Sigmoid colon (tissue), 7 donors: ENCODE results near the gene EPHA4. TPM values are rescaled to one million over a fixed set of nuclear protein-coding genes. Genes with fewer than 3 reads are reported as not detected.
A peak's percentile ranks its signal among the peaks of the same experiment; 100 is the strongest.

Source experiments
- DNase-seq: peaks from one replicate; pipeline ENCODE4 v3.0.0-alpha.2; 2019
- H3K27ac ChIP-seq, 4 donors: fragments of 200-600 bp; sonication (generic); one replicate each; pipeline ENCODE4 v1.5.1; 2016 to 2019; ENCODE audit warnings: mild to moderate bottlenecking in 1 of 4
- H3K27me3 ChIP-seq, 3 donors: fragments of 200-600 bp; sonication (generic); one replicate each; pipeline ENCODE4 v1.5.1; 2019; ENCODE audit warnings: mild to moderate bottlenecking in 1 of 3
- H3K36me3 ChIP-seq, 4 donors: fragments of 200-600 bp; sonication (generic); one replicate each; pipeline ENCODE4 v1.5.1; 2016 to 2019
- H3K4me1 ChIP-seq, 4 donors: fragments of 200-600 bp; sonication (generic); one replicate each; pipeline ENCODE4 v1.5.1; 2017 to 2019
- H3K4me3 ChIP-seq, 4 donors: fragments of 200-600 bp; sonication (generic); one replicate each; pipeline ENCODE4 v1.5.1; 2017 to 2019; ENCODE audit warnings: mild to moderate bottlenecking in 2 of 4, moderate library complexity in 1 of 4
- H3K9me3 ChIP-seq, 4 donors: fragments of 200-600 bp in 3 of 4; sonication (generic) in 3 of 4; one replicate each; pipeline versions ENCODE4 v1.5.1 to v1.6.1; 2013 to 2019
- CTCF ChIP-seq, 4 experiments: fragments of 450-650 bp in 3 of 4; fragments of 200-600 bp in 1 of 4; IDR thresholded peaks; one replicate each; pipeline ENCODE4 v1.5.1; 2016 to 2019; ENCODE audit warnings: antibody characterized with exemption in 4 of 4, mild to moderate bottlenecking in 3 of 4, moderate library complexity in 2 of 4
- EP300 ChIP-seq, 4 donors: sonication (generic); formaldehyde crosslinking; IDR thresholded peaks; one replicate each; pipeline ENCODE4 v1.6.1; 2017; ENCODE audit warnings: antibody characterized with exemption in 4 of 4
- POLR2A ChIP-seq, 2 donors: fragments of 450-650 bp; IDR thresholded peaks; one replicate each; pipeline ENCODE4 v1.6.1; 2016; ENCODE audit warnings: antibody characterized with exemption in 2 of 2, mild to moderate bottlenecking in 2 of 2, moderate library complexity in 2 of 2
- POLR2AphosphoS5 ChIP-seq, 4 donors: sonication (generic); formaldehyde crosslinking; IDR thresholded peaks; one replicate each; pipeline ENCODE4 v1.6.1; 2017; ENCODE audit warnings: antibody characterized with exemption in 4 of 4
- WGBS, 2 donors: extraction: QIAGEN DNeasy Blood & Tissue Kit; methylation state at CpG; one replicate each; pipeline ENCODE4 v1.1.7; 2013; 5-methylcytosine and 5-hydroxymethylcytosine counted together
- intact Hi-C: fragments of 100-400 bp; cut with DNase I; formaldehyde crosslinking; loops from one replicate; pipeline ENCODE4 v1.15.1; 2023
- polyA plus RNA-seq, 3 donors: library from polyadenylated mRNA; stranded (reverse); fragments of 200-250 nt; gene quantifications; one replicate each; pipeline ENCODE4 v1.2.3, GENCODE V29; 2013
- total RNA-seq, 4 donors: library from RNA; depleted of rRNA; stranded (reverse); fragments of >200 nt; gene quantifications; one replicate each; pipeline ENCODE4 v1.1.0, GENCODE V29; 2016
- donor health status: healthy with polysubstance abuse.
- donor health status: Bipolar disorder and iron deficiency.
- donor health status: healthy.

Gene EPHA4
- total and polyA plus RNA-seq, 7 donors: 1.2 to 50.7 (median 26.9) TPM

- no peaks in the 10 kb centered on the region for H3K27me3 ChIP-seq
- intact Hi-C loops: loop anchor here (5.0 kb wide), 1 partner anchor 34 kb away; no protein-coding TSS in a partner anchor
- peaks cover 0 to 50% (median 47%) of the 10 kb centered on the region in 4 donors for H3K4me1 ChIP-seq
- H3K4me3 ChIP-seq: no peak overlapping the region
- no peaks in the 10 kb centered on the region for H3K36me3 ChIP-seq
- no peaks in the 10 kb centered on the region for H3K9me3 ChIP-seq
- WGBS, 2 donors: 21 to 67% methylated on average over 6 of the region's 6 CpGs
- no peak overlapping the region for H3K27ac ChIP-seq
- TF ChIP-seq POLR2A (IDR thresholded peaks at IDR 0.05) (no peak), EP300 (IDR thresholded peaks at IDR 0.05) (no peak), CTCF (IDR thresholded peaks at IDR 0.05) (no peak), POLR2AphosphoS5 (IDR thresholded peaks at IDR 0.05) (no peak)
- no peak for DNase-seq
Measured at GRCh38 chr2:221533299-221533698, 38.8 kb downstream of the EPHA4 start.

GRCh38 chr2:221532641-221533040 lies 39.5 kb downstream of the EPHA4 start:
- no peaks in the 10 kb centered on the region for H3K9me3 ChIP-seq
- H3K27ac ChIP-seq: no peak overlapping the region
- TF ChIP-seq EP300 (IDR thresholded peaks at IDR 0.05) (no peak), POLR2AphosphoS5 (IDR thresholded peaks at IDR 0.05) (no peak), CTCF (IDR thresholded peaks at IDR 0.05) (no peak), POLR2A (IDR thresholded peaks at IDR 0.05) (no peak)
- no peaks in the 10 kb centered on the region for H3K27me3 ChIP-seq
- H3K4me1 ChIP-seq: peaks cover 0 to 57% (median 50%) of the 10 kb centered on the region in 4 donors
- no peaks in the 10 kb centered on the region for H3K36me3 ChIP-seq
- DNase-seq: no peak
- 89 to 94% methylated on average over 3 of the region's 3 CpGs for WGBS, 2 donors
- no peak overlapping the region for H3K4me3 ChIP-seq
- intact Hi-C loops: loop anchor here (5.0 kb wide), 1 partner anchor 35 kb away; no protein-coding TSS in a partner anchor

- H3K27ac ChIP-seq: no peak overlapping the region
- intact Hi-C loops: loop anchor here (5.0 kb wide), 1 partner anchor 37 kb away; no protein-coding TSS in a partner anchor
- WGBS, 2 donors: 42 to 86% methylated on average over 2 of the region's 2 CpGs
- peaks cover 0 to 54% (median 45%) of the 10 kb centered on the region in 4 donors for H3K4me1 ChIP-seq
- H3K9me3 ChIP-seq: no peaks in the 10 kb centered on the region
- H3K4me3 ChIP-seq: no peak overlapping the region
- TF ChIP-seq POLR2AphosphoS5 (IDR thresholded peaks at IDR 0.05) (no peak), POLR2A (IDR thresholded peaks at IDR 0.05) (no peak), CTCF (IDR thresholded peaks at IDR 0.05) (no peak), EP300 (IDR thresholded peaks at IDR 0.05) (no peak)
- no peak for DNase-seq
- no peaks in the 10 kb centered on the region for H3K27me3 ChIP-seq
- H3K36me3 ChIP-seq: no peaks in the 10 kb centered on the region
Measured at GRCh38 chr2:221530653-221531037, 41.5 kb downstream of the EPHA4 start.

GRCh38 chr2:221529943-221530652 lies 42.0 kb downstream of the EPHA4 start:
- intact Hi-C loops: loop anchor here (5.0 kb wide), 1 partner anchor 37 kb away; no protein-coding TSS in a partner anchor
- peak overlapping the region in 1 of 4 donors; percentile 22 for H3K27ac ChIP-seq
- no peak for DNase-seq

More at GRCh38 chr2:221529943-221530652, 42.0 kb downstream of the EPHA4 start:
- WGBS, 2 donors: 22 to 55% methylated on average over 10 of the region's 10 CpGs
- H3K4me1 ChIP-seq: peaks cover 0 to 54% (median 45%) of the 10 kb centered on the region in 4 donors
- H3K4me3 ChIP-seq: no peak overlapping the region
- TF ChIP-seq POLR2A (IDR thresholded peaks at IDR 0.05) (no peak), CTCF (IDR thresholded peaks at IDR 0.05) (no peak), POLR2AphosphoS5 (IDR thresholded peaks at IDR 0.05) (no peak), EP300 (IDR thresholded peaks at IDR 0.05) (no peak)
- no peaks in the 10 kb centered on the region for H3K36me3 ChIP-seq
- H3K9me3 ChIP-seq: no peaks in the 10 kb centered on the region
- H3K27me3 ChIP-seq: no peaks in the 10 kb centered on the region
